ENCODE data around the gene RNF40.

Gene RNF40

GRCh38 chr16:30766933-30767284 lies 4.8 kb downstream of the RNF40 start:
- in situ Hi-C loops (cut with MboI; ENCODE audit: low pct_unique_long_range_greater_than_20kb, low sequenced_read_pairs, unreplicated experiment), result no loop called here
- TF ChIP-seq CTCF (IDR thresholded peaks at IDR 0.05; ENCODE audit: extremely low read depth, insufficient read depth, missing control alignments), result no peak
- no peak for DNase-seq (ENCODE audit: low spot score)

GRCh38 chr16:30767767-30768465 lies 5.8 kb downstream of the RNF40 start:
- TF ChIP-seq CTCF (IDR thresholded peaks at IDR 0.05; ENCODE audit: extremely low read depth, insufficient read depth, missing control alignments), result no peak
- in situ Hi-C loops (cut with MboI; ENCODE audit: low pct_unique_long_range_greater_than_20kb, low sequenced_read_pairs, unreplicated experiment), result no loop called here
- no peak for DNase-seq (ENCODE audit: low spot score)

- in situ Hi-C loops (cut with MboI; ENCODE audit: low pct_unique_long_range_greater_than_20kb, low sequenced_read_pairs, unreplicated experiment), result no loop called here
- TF ChIP-seq CTCF (IDR thresholded peaks at IDR 0.05; ENCODE audit: extremely low read depth, insufficient read depth, missing control alignments), result no peak
- no peak for DNase-seq (ENCODE audit: low spot score)
Observed at GRCh38 chr16:30768583-30769181, 6.6 kb downstream of the RNF40 start.

GRCh38 chr16:30769379-30770089 lies 7.4 kb downstream of the RNF40 start:
- in situ Hi-C loops (cut with MboI; ENCODE audit: low pct_unique_long_range_greater_than_20kb, low sequenced_read_pairs, unreplicated experiment), result no loop called here
- no peak for DNase-seq (ENCODE audit: low spot score)
- no peak for TF ChIP-seq CTCF (IDR thresholded peaks at IDR 0.05; ENCODE audit: extremely low read depth, insufficient read depth, missing control alignments)

GRCh38 chr16:30771726-30772125 lies 9.6 kb downstream of the RNF40 start:
- DNase-seq (ENCODE audit: low spot score), result no peak
- TF ChIP-seq CTCF (IDR thresholded peaks at IDR 0.05; ENCODE audit: extremely low read depth, insufficient read depth, missing control alignments), result no peak
- in situ Hi-C loops (cut with MboI; ENCODE audit: low pct_unique_long_range_greater_than_20kb, low sequenced_read_pairs, unreplicated experiment), result no loop called here

GRCh38 chr16:30773826-30774225 lies 11.7 kb downstream of the RNF40 start:
- in situ Hi-C loops (cut with MboI; ENCODE audit: low pct_unique_long_range_greater_than_20kb, low sequenced_read_pairs, unreplicated experiment), result no loop called here
- no peak for TF ChIP-seq CTCF (IDR thresholded peaks at IDR 0.05; ENCODE audit: extremely low read depth, insufficient read depth, missing control alignments)
- no peak for DNase-seq (ENCODE audit: low spot score)

Measured in GM13977 (cell line).